ENCODE data around the gene RNF2.
A peak's percentile ranks its signal among the peaks of the same experiment; 100 is the strongest.

Gene RNF2

DNA sequence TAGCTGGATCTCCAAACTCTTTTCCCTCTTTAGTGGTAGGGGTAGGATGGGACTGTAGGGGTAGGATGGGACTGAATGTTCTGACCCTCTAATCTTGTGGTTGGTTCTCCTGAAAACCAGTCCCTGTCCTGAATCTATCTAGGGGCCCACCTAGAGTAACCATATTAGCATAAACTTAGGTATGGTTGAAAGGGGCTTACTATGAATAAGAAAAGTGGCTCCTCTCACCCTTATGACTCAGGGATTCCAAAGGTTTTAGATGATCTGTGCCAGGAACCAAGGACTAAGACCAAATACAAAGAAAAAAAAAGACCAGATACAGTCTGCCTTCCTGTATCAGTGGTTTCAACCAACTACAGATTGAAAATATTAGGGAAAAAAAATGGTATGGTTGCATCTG lies 28.9 kb downstream of the RNF2 start:
- H3K4me1 ChIP-seq (ENCODE audit: control insufficient read depth, insufficient read depth, low read depth, low read length), result peaks cover 1% of the 10 kb centered on the region
- no peak overlapping the region for H3K18ac ChIP-seq (ENCODE audit: low read depth in 1 of 2, low read length in 2 of 2)
- H3K23ac ChIP-seq (ENCODE audit: low read length in 2 of 2), result no peak overlapping the region
- no peak overlapping the region for H2AFZ ChIP-seq (ENCODE audit: low read depth, low read length)
- H4K91ac ChIP-seq (ENCODE audit: low read length), result no peak overlapping the region
- no peak overlapping the region for H2BK120ac ChIP-seq (ENCODE audit: low read depth, low read length)
- no peak overlapping the region for H3K27ac ChIP-seq (ENCODE audit: low read length, poor library complexity, severe bottlenecking)
- no peak overlapping the region for H2BK15ac ChIP-seq (ENCODE audit: low read depth, poor library complexity, severe bottlenecking)
- no peak overlapping the region for H3K14ac ChIP-seq (ENCODE audit: low read length in 2 of 2)
- no peaks in the 10 kb centered on the region for H3K36me3 ChIP-seq (ENCODE audit: control insufficient read depth in 1 of 2, insufficient read depth in 2 of 2, low read depth in 1 of 2, low read length in 2 of 2)
- H2AK5ac ChIP-seq (ENCODE audit: low read length, severe bottlenecking), result no peak overlapping the region
- H2BK5ac ChIP-seq (ENCODE audit: low read depth, low read length, poor library complexity, severe bottlenecking), result no peak overlapping the region
- no peaks in the 10 kb centered on the region for H3K9me3 ChIP-seq (ENCODE audit: control insufficient read depth, low read length)
- peaks cover 11% of the 10 kb centered on the region for H3K79me1 ChIP-seq (replicated peaks; ENCODE audit: low read length, poor library complexity, severe bottlenecking)
- DNase-seq, result peak; percentile 17
- no peak overlapping the region for H3K4me3 ChIP-seq (ENCODE audit: insufficient read depth in 1 of 2, low read depth in 1 of 2, low read length in 2 of 2)
- H3K4me2 ChIP-seq (ENCODE audit: low read length, poor library complexity, severe bottlenecking), result no peak overlapping the region
- no peak overlapping the region for H4K8ac ChIP-seq (ENCODE audit: low read length)
- no peak overlapping the region for H3K9ac ChIP-seq (ENCODE audit: low read length)
- no peaks in the 10 kb centered on the region for H3K27me3 ChIP-seq (ENCODE audit: control insufficient read depth in 1 of 2, insufficient read depth in 1 of 2, low read length in 2 of 2)
- H2BK12ac ChIP-seq (ENCODE audit: low read length in 2 of 2), result no peak overlapping the region
- H3K4ac ChIP-seq (ENCODE audit: low read depth in 1 of 2, low read length in 2 of 2), result no peak overlapping the region

- Histone ChIP-seq H3K18ac (ENCODE audit: low read depth in 1 of 2, low read length in 2 of 2) (no peak overlapping the region), H2BK12ac (ENCODE audit: low read length in 2 of 2) (no peak overlapping the region), H3K79me1 (replicated peaks; ENCODE audit: low read length, poor library complexity, severe bottlenecking) (peaks cover 17% of the 10 kb centered on the region), H3K23ac (ENCODE audit: low read length in 2 of 2) (no peak overlapping the region), H2BK120ac (ENCODE audit: low read depth, low read length) (no peak overlapping the region), H3K36me3 (ENCODE audit: control insufficient read depth in 1 of 2, insufficient read depth in 2 of 2, low read depth in 1 of 2, low read length in 2 of 2) (no peaks in the 10 kb centered on the region), H4K91ac (ENCODE audit: low read length) (no peak overlapping the region), H3K4ac (ENCODE audit: low read depth in 1 of 2, low read length in 2 of 2) (no peak overlapping the region), H2AFZ (ENCODE audit: low read depth, low read length) (no peak overlapping the region), H4K8ac (ENCODE audit: low read length) (no peak overlapping the region), H2AK5ac (ENCODE audit: low read length, severe bottlenecking) (no peak overlapping the region), H3K14ac (ENCODE audit: low read length in 2 of 2) (no peak overlapping the region), H3K27me3 (ENCODE audit: control insufficient read depth in 1 of 2, insufficient read depth in 1 of 2, low read length in 2 of 2) (no peaks in the 10 kb centered on the region), H3K4me3 (ENCODE audit: insufficient read depth in 1 of 2, low read depth in 1 of 2, low read length in 2 of 2) (no peak overlapping the region), H2BK5ac (ENCODE audit: low read depth, low read length, poor library complexity, severe bottlenecking) (no peak overlapping the region), H3K4me1 (ENCODE audit: control insufficient read depth, insufficient read depth, low read depth, low read length) (peaks cover 1% of the 10 kb centered on the region), H2BK15ac (ENCODE audit: low read depth, poor library complexity, severe bottlenecking) (no peak overlapping the region), H3K9ac (ENCODE audit: low read length) (no peak overlapping the region), H3K9me3 (ENCODE audit: control insufficient read depth, low read length) (no peaks in the 10 kb centered on the region), H3K27ac (ENCODE audit: low read length, poor library complexity, severe bottlenecking) (no peak overlapping the region), H3K4me2 (ENCODE audit: low read length, poor library complexity, severe bottlenecking) (no peak overlapping the region)
- 94% methylated on average over 2 of the region's 3 CpGs for WGBS
- no peak for DNase-seq
Observed at GRCh38 chr1:185075476-185075875, 30.1 kb downstream of the RNF2 start.

GRCh38 chr1:185077374-185077773 lies 32.0 kb downstream of the RNF2 start:
- WGBS, result no CpG with 5 or more reads among the region's 4 CpGs
- Histone ChIP-seq H3K18ac (ENCODE audit: low read depth in 1 of 2, low read length in 2 of 2) (no peak overlapping the region), H4K91ac (ENCODE audit: low read length) (no peak overlapping the region), H3K4me1 (ENCODE audit: control insufficient read depth, insufficient read depth, low read depth, low read length) (peaks cover 1% of the 10 kb centered on the region), H2BK120ac (ENCODE audit: low read depth, low read length) (no peak overlapping the region), H3K9ac (ENCODE audit: low read length) (no peak overlapping the region), H2AK5ac (ENCODE audit: low read length, severe bottlenecking) (no peak overlapping the region), H3K14ac (ENCODE audit: low read length in 2 of 2) (no peak overlapping the region), H3K23ac (ENCODE audit: low read length in 2 of 2) (no peak overlapping the region), H2BK12ac (ENCODE audit: low read length in 2 of 2) (no peak overlapping the region), H3K4me3 (ENCODE audit: insufficient read depth in 1 of 2, low read depth in 1 of 2, low read length in 2 of 2) (no peak overlapping the region), H3K36me3 (ENCODE audit: control insufficient read depth in 1 of 2, insufficient read depth in 2 of 2, low read depth in 1 of 2, low read length in 2 of 2) (no peaks in the 10 kb centered on the region), H2BK15ac (ENCODE audit: low read depth, poor library complexity, severe bottlenecking) (no peak overlapping the region), H3K27me3 (ENCODE audit: control insufficient read depth in 1 of 2, insufficient read depth in 1 of 2, low read length in 2 of 2) (no peaks in the 10 kb centered on the region), H3K79me1 (replicated peaks; ENCODE audit: low read length, poor library complexity, severe bottlenecking) (peaks cover 17% of the 10 kb centered on the region), H3K9me3 (ENCODE audit: control insufficient read depth, low read length) (no peaks in the 10 kb centered on the region), H2BK5ac (ENCODE audit: low read depth, low read length, poor library complexity, severe bottlenecking) (no peak overlapping the region), H2AFZ (ENCODE audit: low read depth, low read length) (no peak overlapping the region), H3K27ac (ENCODE audit: low read length, poor library complexity, severe bottlenecking) (no peak overlapping the region), H3K4ac (ENCODE audit: low read depth in 1 of 2, low read length in 2 of 2) (no peak overlapping the region), H3K4me2 (ENCODE audit: low read length, poor library complexity, severe bottlenecking) (no peak overlapping the region), H4K8ac (ENCODE audit: low read length) (no peak overlapping the region)
- DNase-seq, result no peak

GRCh38 chr1:185080422-185080821 lies 35.1 kb downstream of the RNF2 start:
- no peak overlapping the region for H4K8ac ChIP-seq (ENCODE audit: low read length)
- no peak overlapping the region for H3K4me3 ChIP-seq (ENCODE audit: insufficient read depth in 1 of 2, low read depth in 1 of 2, low read length in 2 of 2)
- no peak overlapping the region for H2AFZ ChIP-seq (ENCODE audit: low read depth, low read length)
- H3K4me2 ChIP-seq (ENCODE audit: low read length, poor library complexity, severe bottlenecking), result no peak overlapping the region
- H3K18ac ChIP-seq (ENCODE audit: low read depth in 1 of 2, low read length in 2 of 2), result no peak overlapping the region
- no peak overlapping the region for H2BK15ac ChIP-seq (ENCODE audit: low read depth, poor library complexity, severe bottlenecking)
- H3K14ac ChIP-seq (ENCODE audit: low read length in 2 of 2), result no peak overlapping the region
- H2BK12ac ChIP-seq (ENCODE audit: low read length in 2 of 2), result no peak overlapping the region
- peaks cover under 1% of the 10 kb centered on the region for H3K4me1 ChIP-seq (ENCODE audit: control insufficient read depth, insufficient read depth, low read depth, low read length)
- peaks cover 30% of the 10 kb centered on the region for H3K79me1 ChIP-seq (replicated peaks; ENCODE audit: low read length, poor library complexity, severe bottlenecking)
- H2BK5ac ChIP-seq (ENCODE audit: low read depth, low read length, poor library complexity, severe bottlenecking), result no peak overlapping the region
- no peak overlapping the region for H3K4ac ChIP-seq (ENCODE audit: low read depth in 1 of 2, low read length in 2 of 2)
- H3K27me3 ChIP-seq (ENCODE audit: control insufficient read depth in 1 of 2, insufficient read depth in 1 of 2, low read length in 2 of 2), result no peaks in the 10 kb centered on the region
- H2BK120ac ChIP-seq (ENCODE audit: low read depth, low read length), result no peak overlapping the region
- no peak overlapping the region for H3K23ac ChIP-seq (ENCODE audit: low read length in 2 of 2)
- H3K9me3 ChIP-seq (ENCODE audit: control insufficient read depth, low read length), result no peaks in the 10 kb centered on the region
- no peak overlapping the region for H4K91ac ChIP-seq (ENCODE audit: low read length)
- H3K27ac ChIP-seq (ENCODE audit: low read length, poor library complexity, severe bottlenecking), result no peak overlapping the region
- no peak for DNase-seq
- H3K9ac ChIP-seq (ENCODE audit: low read length), result no peak overlapping the region
- H2AK5ac ChIP-seq (ENCODE audit: low read length, severe bottlenecking), result no peak overlapping the region
- H3K36me3 ChIP-seq (ENCODE audit: control insufficient read depth in 1 of 2, insufficient read depth in 2 of 2, low read depth in 1 of 2, low read length in 2 of 2), result no peaks in the 10 kb centered on the region

All from mesenchymal stem cell (in vitro differentiated cells and primary cell).